HUES48 (cell line): ENCODE measurements around the gene RIN1.

Experiments used
- H3K27ac ChIP-seq: one replicate; pipeline ENCODE4 v1.7.0; 2013; ENCODE audit warnings: low read depth, low read length, inconsistent platforms
- H3K27me3 ChIP-seq: 2 replicates; pipeline ENCODE4 v1.6.1; 2013; ENCODE audit warnings: mild to moderate bottlenecking, low read length; ENCODE audit not compliant: control insufficient read depth, insufficient read depth
- H3K36me3 ChIP-seq: 2 replicates; pipeline ENCODE4 v1.6.1; 2013; ENCODE audit warnings: low read length; ENCODE audit not compliant: control insufficient read depth, insufficient read depth
- H3K4me1 ChIP-seq: 2 replicates; pipeline ENCODE4 v1.6.1; 2013; ENCODE audit warnings: mild to moderate bottlenecking, low read length; ENCODE audit not compliant: control insufficient read depth, insufficient read depth
- H3K4me3 ChIP-seq: 2 replicates; pipeline ENCODE4 v1.5.1; 2013; ENCODE audit warnings: mild to moderate bottlenecking, low read depth, low read length
- H3K9ac ChIP-seq: 2 replicates; pipeline ENCODE4 v1.6.1; 2013; ENCODE audit warnings: mild to moderate bottlenecking, low read depth, low read length, moderate library complexity
- H3K9me3 ChIP-seq: 2 replicates; pipeline ENCODE4 v1.6.1; 2013; ENCODE audit warnings: low read length; ENCODE audit not compliant: control insufficient read depth, insufficient read depth

The RIN1 gene

DNA sequence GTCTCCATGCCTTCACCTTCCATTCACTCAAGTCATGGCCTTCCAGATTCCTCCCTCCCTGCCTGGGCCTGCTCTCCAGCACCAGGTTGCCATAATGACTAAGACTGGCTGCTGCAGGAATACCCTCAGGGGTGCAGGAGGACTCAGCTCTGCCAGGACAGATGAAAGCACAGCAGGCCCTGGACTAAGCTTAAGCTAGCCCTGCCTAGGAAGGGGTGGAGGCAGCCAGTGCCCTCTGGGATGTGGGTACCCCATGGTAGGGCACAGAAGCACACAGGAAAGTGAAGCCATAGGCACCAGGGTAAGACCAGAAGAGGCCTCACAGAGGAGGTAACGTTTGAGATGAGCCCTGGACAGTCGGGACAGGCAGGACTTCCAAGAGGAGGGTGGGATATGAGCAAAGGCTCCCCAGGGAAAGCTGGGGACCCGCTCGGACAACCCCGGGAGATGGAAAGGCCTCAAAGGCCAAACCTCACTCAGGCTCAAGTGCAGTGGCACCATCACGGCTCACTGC is 3.0 kb upstream of the RIN1 start:
- Histone ChIP-seq H3K36me3 (peaks cover 55% of the 10 kb centered on the region), H3K4me3 (no peak overlapping the region), H3K4me1 (peaks cover 18% of the 10 kb centered on the region), H3K9ac (no peak overlapping the region), H3K9me3 (no peaks in the 10 kb centered on the region), H3K27me3 (no peaks in the 10 kb centered on the region), H3K27ac (no peak overlapping the region)

DNA sequence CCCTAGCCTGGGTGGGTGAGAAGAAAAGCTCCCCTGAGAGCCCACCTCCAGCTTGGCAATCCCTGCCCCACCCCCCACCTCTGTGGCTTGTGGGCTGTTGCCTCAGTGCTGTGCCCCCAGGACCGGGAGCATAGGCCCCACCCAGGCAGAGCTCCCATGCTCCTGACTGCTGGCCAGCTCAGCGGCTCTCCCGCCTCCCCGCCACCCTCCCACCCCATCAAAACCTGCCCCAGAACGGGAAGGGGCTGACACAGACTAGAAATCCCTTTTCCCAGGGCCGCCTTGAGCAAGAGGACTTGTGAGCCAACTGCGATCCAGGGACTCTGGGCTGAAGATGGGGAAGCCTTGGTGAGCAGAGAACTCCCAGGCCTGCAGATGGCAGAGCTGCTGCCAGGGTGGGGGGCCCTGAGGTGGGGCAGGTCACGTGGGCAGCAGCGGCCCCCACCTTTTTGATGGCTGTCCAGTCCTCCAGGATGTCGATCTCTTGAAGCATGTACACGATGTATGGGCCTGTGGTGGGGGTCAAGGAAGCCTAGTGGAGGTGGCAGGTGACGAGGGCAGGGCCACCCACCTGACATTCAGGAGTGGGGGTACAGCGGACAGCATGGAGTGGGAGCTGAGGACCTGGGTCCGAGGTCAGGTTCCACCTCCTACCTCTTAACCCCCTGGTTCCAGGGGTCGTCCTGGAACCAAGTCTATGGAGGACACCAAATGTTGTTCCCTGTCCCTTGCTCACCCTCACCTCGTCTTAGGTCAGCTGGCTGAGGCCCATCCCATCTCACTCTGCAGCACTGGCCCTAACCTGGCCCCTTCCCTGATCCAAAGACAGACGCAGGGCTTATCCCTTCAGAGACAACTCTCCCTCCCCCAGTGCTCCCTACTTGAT is 2.3 kb upstream of the RIN1 start:
- no peaks in the 10 kb centered on the region for H3K9me3 ChIP-seq
- peaks cover 18% of the 10 kb centered on the region for H3K4me1 ChIP-seq
- no peaks in the 10 kb centered on the region for H3K27me3 ChIP-seq
- H3K36me3 ChIP-seq: peaks cover 54% of the 10 kb centered on the region
- H3K9ac ChIP-seq: no peak overlapping the region
- no peak overlapping the region for H3K27ac ChIP-seq
- no peak overlapping the region for H3K4me3 ChIP-seq

DNA sequence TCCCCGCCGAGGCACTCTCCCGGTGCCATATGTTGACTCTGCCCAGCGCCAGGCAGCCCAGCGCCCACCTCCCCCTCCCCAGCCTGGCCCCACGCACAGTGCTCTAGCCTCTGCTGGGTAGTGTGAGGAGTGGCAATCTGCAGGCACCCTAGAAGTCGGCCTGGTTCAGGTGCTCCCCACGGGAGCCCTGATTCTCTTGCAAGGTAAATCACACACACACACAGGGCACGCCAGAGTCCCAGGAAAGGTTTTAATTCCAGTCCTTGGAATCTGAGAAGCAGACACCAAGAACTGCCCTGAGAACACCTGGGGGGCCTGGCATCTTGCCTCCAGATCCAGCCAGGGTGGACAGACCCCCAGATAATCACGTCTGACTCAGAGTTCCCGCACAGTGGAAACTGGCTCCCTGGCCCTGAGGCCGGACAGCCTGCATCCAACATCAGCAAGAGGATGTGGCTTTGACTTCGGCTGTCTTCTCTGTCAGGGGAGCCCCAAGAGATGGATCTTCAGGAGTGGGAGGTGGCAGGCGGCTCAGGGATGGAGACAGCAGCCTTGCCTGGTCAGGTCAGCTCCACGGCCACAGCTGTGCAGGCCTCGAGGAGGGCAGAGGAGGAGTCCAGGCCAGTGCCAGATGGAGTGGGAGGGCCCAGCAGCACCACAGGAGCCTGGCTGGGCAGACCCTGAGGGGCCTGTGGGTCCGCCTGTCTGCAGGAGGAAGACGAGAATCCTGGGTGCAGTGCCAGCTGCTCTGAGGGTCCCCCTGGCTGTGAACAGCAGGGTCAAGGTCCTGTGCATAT is 1.1 kb upstream of the RIN1 start:
- Histone ChIP-seq H3K9me3 (no peaks in the 10 kb centered on the region), H3K36me3 (peaks cover 49% of the 10 kb centered on the region), H3K4me3 (no peak overlapping the region), H3K9ac (no peak overlapping the region), H3K27ac (peak overlapping the region; percentile 65), H3K27me3 (no peaks in the 10 kb centered on the region), H3K4me1 (peaks cover 18% of the 10 kb centered on the region)

DNA sequence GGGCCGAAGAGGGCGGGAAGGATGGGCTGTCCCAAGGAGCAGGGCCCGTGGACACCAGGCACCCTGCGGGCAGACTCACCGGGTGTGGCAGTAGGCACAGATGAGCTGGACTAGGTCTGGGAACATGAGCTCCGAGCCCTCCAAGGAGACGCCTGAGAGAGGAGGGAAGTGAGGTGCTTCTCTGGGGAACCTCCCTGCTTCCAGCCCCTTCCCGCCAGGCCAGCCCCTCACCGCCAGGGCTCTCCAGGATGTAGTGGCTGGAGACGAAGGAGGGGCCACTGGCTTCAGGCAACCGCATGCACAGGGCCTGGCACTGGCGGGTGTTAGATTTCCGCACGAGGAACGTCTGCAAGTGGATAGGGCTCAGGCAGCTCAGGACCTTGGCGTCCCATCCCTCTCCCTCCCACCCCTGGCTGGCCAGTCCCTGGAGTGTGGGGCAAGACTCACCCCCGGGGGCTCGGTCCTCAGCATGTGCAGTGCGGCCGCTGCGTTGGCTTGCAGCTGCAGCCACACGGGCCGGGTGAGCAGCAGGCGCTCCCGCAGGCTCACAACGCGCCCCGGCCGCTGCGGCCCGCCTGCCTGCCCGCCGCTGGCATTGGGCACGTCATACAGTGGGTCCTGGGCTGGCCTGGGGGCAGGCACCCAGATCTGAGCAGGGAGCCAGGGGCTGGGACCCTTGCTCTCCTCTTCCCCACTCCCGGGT is 552 bp downstream of the RIN1 start:
- H3K27me3 ChIP-seq: no peaks in the 10 kb centered on the region
- peak overlapping the region; percentile 65 for H3K27ac ChIP-seq
- peaks cover 18% of the 10 kb centered on the region for H3K4me1 ChIP-seq
- peak overlapping the region; percentile 12; the same call in 1 of the 2 replicates for H3K9ac ChIP-seq
- peaks cover 33% of the 10 kb centered on the region for H3K36me3 ChIP-seq
- H3K4me3 ChIP-seq: peak overlapping the region; percentile 53
- H3K9me3 ChIP-seq: no peaks in the 10 kb centered on the region

DNA sequence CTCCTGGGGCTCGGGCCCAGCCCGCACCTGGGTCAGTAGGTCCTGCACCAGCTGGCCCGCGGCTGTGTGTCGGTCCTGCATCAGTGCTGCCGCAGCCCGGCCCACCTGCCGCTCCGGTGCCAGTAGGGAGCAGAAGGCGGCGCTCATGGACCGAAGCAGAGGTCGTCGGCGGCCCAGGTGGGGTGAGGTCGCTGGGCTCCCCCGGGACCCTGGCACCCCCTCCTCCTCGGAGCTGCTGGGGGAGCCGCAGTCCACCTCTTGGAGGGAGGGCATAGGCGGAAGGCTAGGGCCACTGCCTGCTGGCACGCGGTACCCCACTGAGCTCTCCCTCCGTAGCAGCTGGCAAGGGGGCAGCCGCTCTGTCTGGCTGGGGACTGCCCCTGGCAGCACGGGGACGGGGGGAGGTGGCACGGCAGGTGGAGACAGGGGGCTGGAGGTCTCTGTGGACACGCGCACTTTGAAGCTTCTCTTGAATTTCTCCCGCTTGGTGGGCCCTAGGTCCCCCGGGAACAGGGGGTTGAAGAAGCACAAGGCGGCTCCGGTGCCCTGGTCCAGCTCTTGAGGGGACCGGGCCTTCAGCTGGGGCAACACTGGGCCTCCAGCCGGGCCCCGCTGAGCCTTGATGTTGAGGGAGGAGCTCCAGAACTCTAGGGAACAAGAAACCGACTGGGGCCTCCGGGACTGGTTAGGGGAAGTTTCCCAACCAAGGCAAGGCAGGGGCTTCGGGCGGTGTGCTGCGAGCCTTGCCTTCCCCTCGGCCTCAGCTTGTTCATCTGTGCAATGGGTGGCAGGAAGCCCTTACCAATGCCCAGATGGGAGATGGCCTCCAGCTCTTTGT is 1.4 kb downstream of the RIN1 start:
- Histone ChIP-seq H3K4me1 (peaks cover 18% of the 10 kb centered on the region), H3K36me3 (peaks cover 25% of the 10 kb centered on the region), H3K9ac (no peak overlapping the region), H3K27me3 (no peaks in the 10 kb centered on the region), H3K4me3 (0 out of 2 replicates have a peak overlapping the region, but pooled peaks have one; percentile 53), H3K27ac (no peak overlapping the region), H3K9me3 (no peaks in the 10 kb centered on the region)

DNA sequence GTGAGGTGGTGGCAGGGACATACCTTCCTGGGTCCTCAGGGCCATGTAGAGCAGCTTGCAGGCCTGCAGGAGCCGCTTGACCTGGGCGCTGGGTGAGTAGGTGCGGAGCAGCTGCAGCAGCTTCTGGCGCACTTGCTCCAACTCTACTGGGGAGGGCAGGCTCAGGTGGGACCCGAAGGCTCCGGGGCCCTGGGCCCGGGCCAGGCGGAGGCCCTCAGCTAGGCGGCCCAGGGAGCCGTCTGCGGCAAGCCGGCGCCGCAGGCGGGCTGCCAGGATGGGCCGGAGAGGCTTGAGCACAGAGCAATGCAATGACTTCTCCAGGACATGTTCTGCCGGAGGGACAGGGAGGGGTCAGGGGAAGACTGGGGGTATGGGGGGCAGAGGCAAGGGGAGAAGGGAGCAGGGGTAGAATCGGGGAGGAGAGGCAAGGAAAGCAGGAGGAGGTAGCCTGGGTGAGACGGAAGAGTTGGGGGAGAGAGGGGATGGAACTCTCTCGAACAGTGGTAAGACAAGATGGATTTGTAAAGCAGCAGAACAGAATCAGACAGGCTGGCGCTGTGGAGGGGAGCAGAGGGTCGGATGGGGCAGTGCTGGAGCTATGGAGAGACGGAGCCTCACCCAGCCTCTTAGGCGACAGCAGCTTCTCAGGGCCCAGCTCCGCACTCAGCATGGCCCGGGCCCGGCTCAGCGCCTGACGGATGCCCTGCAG is 2.2 kb downstream of the RIN1 start:
- Histone ChIP-seq H3K27ac (no peak overlapping the region), H3K4me3 (no peak overlapping the region), H3K27me3 (no peaks in the 10 kb centered on the region), H3K4me1 (peaks cover 18% of the 10 kb centered on the region), H3K9me3 (no peaks in the 10 kb centered on the region), H3K9ac (no peak overlapping the region), H3K36me3 (peaks cover 17% of the 10 kb centered on the region)

DNA sequence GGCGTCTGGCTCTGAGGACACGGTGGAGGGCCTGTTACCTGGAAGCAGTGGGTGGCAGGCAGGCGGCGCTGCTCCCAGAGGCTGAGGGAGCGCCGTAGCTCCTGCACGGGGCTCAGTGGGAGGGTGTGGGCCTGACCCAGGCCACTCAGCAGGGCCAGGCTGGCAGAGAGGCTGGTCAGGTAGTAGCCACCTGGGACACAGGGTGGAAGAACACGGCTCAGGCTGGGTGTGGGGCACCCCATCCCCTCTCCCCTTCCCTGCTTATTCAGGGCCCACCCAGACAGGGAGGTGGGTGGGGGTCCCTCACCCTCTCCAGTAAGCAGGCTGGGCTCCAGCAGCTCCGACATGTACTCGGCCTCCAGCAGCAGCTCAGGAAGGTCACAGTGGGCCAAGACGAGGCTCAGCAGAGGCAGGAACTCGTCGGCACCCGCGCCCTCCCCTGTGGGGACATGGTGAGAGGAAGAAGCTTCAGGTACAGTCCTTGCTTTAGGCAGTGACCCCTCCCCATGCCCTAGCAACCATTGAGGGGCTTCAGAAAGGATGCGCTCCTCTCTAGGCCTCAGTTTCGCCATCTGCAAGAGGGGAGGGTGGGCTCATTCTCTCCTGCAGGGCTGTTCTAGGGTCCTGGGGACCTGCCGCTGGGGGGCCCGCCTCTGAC is 2.9 kb downstream of the RIN1 start:
- Histone ChIP-seq H3K9ac (no peak overlapping the region), H3K4me1 (peaks cover 24% of the 10 kb centered on the region), H3K36me3 (peaks cover 10% of the 10 kb centered on the region), H3K9me3 (no peaks in the 10 kb centered on the region), H3K4me3 (no peak overlapping the region), H3K27me3 (no peaks in the 10 kb centered on the region), H3K27ac (no peak overlapping the region)

DNA sequence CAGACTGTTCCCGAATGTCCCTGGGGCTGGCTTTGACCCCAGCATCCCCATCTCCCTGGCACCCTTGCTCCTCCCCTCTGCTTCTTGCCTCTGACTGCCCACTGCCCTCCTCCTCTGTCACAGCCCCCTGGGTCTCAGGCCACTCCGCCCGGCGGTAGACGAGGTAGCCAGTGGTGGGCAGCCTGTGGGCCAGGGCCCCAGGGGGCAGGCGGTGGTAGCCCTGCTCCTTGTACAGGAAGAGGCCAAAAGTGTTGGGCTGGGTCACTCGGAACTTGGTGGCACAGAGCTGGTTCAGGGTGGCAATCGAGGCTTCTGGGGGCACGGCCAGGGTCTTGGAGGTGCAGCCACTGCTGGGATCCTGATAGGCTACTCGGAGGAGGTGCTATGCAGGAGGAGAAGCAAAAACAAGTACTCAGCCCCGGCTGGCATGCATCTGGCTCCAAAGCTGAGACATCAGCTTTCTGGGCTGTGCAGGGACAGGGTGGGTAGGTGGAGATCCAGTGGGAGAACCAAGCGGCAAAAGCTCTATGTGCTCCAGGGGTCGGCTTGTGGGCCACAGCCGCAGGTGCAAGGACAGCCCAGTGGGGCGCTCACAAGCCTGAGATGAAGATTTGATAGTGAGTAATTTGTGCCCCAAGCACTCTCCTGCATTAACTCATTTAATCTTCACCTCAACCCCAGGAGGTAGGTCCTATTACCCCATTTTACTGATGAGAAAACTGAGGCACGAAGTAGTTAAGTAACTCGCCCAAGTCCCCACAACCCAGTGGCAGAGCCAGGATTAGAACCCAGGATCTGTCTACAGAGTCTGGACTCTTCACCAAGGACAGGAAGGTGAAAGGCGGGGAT is 3.6 kb downstream of the RIN1 start:
- Histone ChIP-seq H3K27ac (no peak overlapping the region), H3K9me3 (no peaks in the 10 kb centered on the region), H3K36me3 (peaks cover 5% of the 10 kb centered on the region), H3K4me3 (no peak overlapping the region), H3K4me1 (peaks cover 24% of the 10 kb centered on the region), H3K27me3 (peaks cover 6% of the 10 kb centered on the region; the same call in 1 of the 2 replicates), H3K9ac (no peak overlapping the region)
